Thoracic aorta (tissue), 2 donors: ENCODE data around the gene BCO1. TPM values are rescaled to one million over a fixed set of nuclear protein-coding genes. Genes with fewer than 3 reads are reported as not detected.

ENCODE experiments used
- ATAC-seq: fragments of 150-250 bp; one replicate; pipeline ENCODE4 v1.8.0; 2017; ENCODE audit warnings: low read depth; ENCODE audit not compliant: insufficient number of reproducible peaks, low FRiP score
- DNase-seq: peaks from one replicate; pipeline ENCODE4 v3.0.0-alpha.2; 2020; ENCODE audit warnings: low spot score
- H3K27ac ChIP-seq, 2 donors: fragments of 200-600 bp; sonication (generic); 1 replicate in 1 of 2; 2 replicates in 1 of 2; pipeline ENCODE4 v1.5.1; 2016; ENCODE audit warnings: mild to moderate bottlenecking in 2 of 2, moderate library complexity in 2 of 2
- H3K27me3 ChIP-seq: fragments of 200-600 bp; sonication (generic); replicated peaks from 2 replicates; pipeline ENCODE4 v1.6.0; 2016; ENCODE audit warnings: mild to moderate bottlenecking; ENCODE audit not compliant: insufficient read depth
- H3K36me3 ChIP-seq: fragments of 200-600 bp; sonication (generic); one replicate; pipeline ENCODE4 v1.5.1; 2016
- H3K4me1 ChIP-seq, 2 donors: fragments of 200-600 bp; sonication (generic); 1 replicate in 1 of 2; 2 replicates in 1 of 2; pipeline versions ENCODE4 v1.5.1 to v1.6.0; 2016; ENCODE audit warnings: low read depth in 2 of 2, mild to moderate bottlenecking in 1 of 2; ENCODE audit not compliant: control insufficient read depth in 1 of 2
- H3K4me3 ChIP-seq: fragments of 200-600 bp; sonication (generic); 2 replicates; pipeline ENCODE4 v1.5.1; 2016; ENCODE audit warnings: mild to moderate bottlenecking
- H3K9me3 ChIP-seq: fragments of 200-600 bp; sonication (generic); 2 replicates; pipeline ENCODE4 v1.5.1; 2016
- total RNA-seq, 2 donors: library from RNA; depleted of rRNA; stranded (reverse); fragments of >200 nt; gene quantifications; one replicate each; pipeline versions ENCODE4 v1.1.0 to v1.2.3, GENCODE V29; 2016
- TF ChIP-seq, protein P1 (sequence below): fragments of 200-600 bp; sonication (generic); IDR thresholded peaks from one replicate; pipeline ENCODE4 v1.5.1; 2019; ENCODE audit warnings: antibody characterized with exemption

BCO1 gene
- total RNA-seq, 2 donors from 2014 or later, result not detected

DNA sequence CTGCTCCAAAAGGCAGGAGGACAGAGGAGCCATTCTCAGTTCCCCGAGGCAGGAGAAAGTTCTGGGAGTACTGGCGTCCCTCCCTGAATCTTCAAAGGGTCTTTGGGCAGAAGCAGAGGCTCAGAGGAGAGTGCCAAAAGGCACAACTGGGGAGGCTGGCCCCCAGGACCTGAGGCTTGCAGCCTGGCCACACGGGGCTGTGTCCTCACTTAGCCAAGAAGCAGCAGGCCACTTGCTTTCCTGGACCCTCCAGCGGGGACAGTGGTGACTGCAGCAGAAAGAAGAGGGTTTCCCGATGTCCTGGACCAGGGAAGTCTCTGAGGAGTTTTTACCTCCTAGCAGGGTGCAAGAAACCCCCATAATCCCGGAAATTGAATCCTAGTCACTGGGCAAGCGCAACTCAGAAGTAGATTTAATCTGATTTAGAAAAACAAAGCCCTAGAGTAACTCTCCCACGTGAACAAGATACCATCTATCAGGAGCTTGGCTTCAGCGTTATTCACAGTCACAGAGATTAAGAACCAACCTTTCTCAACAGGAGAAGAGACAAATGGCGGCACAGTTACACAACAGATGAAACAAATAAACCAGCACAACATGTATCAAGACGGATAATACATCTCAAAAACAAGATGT, 25.5 kb upstream of the BCO1 start:
- no peaks in the 10 kb centered on the region for H3K36me3 ChIP-seq
- no peak overlapping the region for H3K27ac ChIP-seq
- no peak overlapping the region for H3K4me3 ChIP-seq
- TF ChIP-seq, protein P1, sequence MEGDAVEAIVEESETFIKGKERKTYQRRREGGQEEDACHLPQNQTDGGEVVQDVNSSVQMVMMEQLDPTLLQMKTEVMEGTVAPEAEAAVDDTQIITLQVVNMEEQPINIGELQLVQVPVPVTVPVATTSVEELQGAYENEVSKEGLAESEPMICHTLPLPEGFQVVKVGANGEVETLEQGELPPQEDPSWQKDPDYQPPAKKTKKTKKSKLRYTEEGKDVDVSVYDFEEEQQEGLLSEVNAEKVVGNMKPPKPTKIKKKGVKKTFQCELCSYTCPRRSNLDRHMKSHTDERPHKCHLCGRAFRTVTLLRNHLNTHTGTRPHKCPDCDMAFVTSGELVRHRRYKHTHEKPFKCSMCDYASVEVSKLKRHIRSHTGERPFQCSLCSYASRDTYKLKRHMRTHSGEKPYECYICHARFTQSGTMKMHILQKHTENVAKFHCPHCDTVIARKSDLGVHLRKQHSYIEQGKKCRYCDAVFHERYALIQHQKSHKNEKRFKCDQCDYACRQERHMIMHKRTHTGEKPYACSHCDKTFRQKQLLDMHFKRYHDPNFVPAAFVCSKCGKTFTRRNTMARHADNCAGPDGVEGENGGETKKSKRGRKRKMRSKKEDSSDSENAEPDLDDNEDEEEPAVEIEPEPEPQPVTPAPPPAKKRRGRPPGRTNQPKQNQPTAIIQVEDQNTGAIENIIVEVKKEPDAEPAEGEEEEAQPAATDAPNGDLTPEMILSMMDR, result no peak
- ATAC-seq (no peak), DNase-seq (no peak)
- H3K4me1 ChIP-seq, result no peaks in the 10 kb centered on the region
- no peaks in the 10 kb centered on the region for H3K9me3 ChIP-seq
- H3K27me3 ChIP-seq, result no peaks in the 10 kb centered on the region

DNA sequence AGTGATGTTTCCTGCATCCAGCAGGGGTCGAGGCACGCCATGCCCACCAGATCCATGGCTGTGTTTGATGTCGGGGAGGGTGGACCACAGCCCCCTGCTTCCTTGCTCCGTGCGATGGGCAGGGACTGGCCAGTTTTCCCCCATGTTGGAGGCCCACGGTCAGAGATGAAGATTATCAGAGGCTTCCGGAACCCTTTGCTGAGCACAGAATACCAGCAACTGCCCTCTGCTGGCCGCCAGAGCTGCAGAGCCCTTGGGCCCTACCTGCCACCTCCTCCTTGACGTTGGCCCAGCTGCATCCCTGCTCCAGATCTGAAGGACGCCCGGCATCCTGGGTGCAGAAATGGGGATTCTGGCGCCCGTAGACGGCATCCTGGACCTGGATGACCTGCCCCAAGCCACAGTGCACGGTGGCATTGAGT, 23.7 kb upstream of the BCO1 start:
- Histone ChIP-seq H3K4me3 (no peak overlapping the region), H3K36me3 (no peaks in the 10 kb centered on the region), H3K9me3 (no peaks in the 10 kb centered on the region), H3K27ac (no peak overlapping the region), H3K27me3 (no peaks in the 10 kb centered on the region), H3K4me1 (no peaks in the 10 kb centered on the region)
- no peak for DNase-seq
- TF ChIP-seq, protein P1, result no peak
- ATAC-seq, result no peak

DNA sequence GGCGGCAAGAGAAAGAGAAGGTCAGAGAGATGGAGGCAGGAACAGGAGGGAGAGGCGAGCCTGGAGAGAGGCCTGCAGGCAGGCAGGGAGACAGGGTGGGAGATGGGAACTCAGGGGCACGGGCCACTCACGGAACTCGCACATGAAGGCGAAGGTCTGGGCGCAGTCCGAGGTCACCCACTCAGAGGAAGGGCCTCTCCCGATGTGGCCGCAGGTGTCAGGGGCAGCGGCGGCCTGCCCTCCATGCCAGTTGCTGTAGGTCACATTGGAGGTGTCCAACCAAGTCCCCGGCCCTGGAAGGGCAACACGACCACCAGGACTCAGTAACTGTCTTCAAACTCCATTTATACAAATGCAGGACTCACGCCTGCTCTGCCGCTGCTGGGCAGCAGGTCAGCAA, 22.4 kb upstream of the BCO1 start:
- Histone ChIP-seq H3K27me3 (no peaks in the 10 kb centered on the region), H3K9me3 (no peaks in the 10 kb centered on the region), H3K4me3 (no peak overlapping the region), H3K27ac (no peak overlapping the region), H3K36me3 (no peaks in the 10 kb centered on the region), H3K4me1 (no peaks in the 10 kb centered on the region)
- TF ChIP-seq, protein P1, result no peak
- ATAC-seq (no peak), DNase-seq (no peak)

DNA sequence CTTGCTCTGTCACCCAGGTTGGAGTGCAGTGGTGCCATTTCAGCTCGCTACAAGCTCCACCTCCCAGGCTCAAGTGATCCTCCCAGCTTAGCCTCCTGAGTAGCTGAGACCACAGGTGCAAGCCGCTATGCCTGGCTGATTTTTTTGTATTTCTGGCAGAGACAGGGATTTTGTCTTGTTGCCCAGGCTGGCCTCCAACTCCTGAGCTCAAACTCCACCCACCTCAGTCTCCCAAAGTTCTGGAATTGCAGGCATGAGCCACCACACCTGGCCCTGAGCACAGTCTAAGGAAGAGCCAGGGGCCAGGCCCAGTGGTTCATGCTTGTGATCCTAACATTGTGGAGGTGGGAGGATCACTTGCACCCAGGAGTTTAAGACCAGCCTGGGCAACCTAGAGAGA, 21.8 kb upstream of the BCO1 start:
- H3K4me3 ChIP-seq, result no peak overlapping the region
- no peaks in the 10 kb centered on the region for H3K36me3 ChIP-seq
- no peak for ATAC-seq
- no peak overlapping the region for H3K27ac ChIP-seq
- TF ChIP-seq, protein P1, result no peak
- no peaks in the 10 kb centered on the region for H3K9me3 ChIP-seq
- no peaks in the 10 kb centered on the region for H3K27me3 ChIP-seq
- no peak for DNase-seq
- H3K4me1 ChIP-seq, result no peaks in the 10 kb centered on the region

DNA sequence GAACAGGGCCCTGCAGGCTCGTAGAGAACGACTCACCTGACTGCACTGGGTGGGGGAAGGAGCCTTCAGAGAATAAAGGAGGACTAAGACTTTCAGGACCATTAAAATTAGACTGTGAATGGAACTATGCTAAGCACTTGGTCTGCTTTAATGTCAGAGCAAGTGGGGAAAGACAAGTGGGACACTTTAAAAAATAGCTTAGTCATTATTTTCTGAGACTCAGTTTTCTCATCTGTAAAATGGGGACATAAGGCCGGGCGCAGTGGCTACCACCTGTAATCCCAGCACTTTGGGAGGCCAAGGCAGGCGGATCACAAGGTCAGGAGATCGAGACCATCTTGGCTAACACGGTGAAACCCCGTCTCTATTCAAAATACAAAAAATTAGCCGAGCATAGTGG, 19.3 kb upstream of the BCO1 start:
- DNase-seq (no peak), ATAC-seq (no peak)
- TF ChIP-seq, protein P1, result no peak
- no peaks in the 10 kb centered on the region for H3K9me3 ChIP-seq
- no peaks in the 10 kb centered on the region for H3K4me1 ChIP-seq
- no peaks in the 10 kb centered on the region for H3K27me3 ChIP-seq
- no peaks in the 10 kb centered on the region for H3K36me3 ChIP-seq
- no peak overlapping the region for H3K27ac ChIP-seq
- H3K4me3 ChIP-seq, result no peak overlapping the region
